Activated CD8-positive, alpha-beta T cell treated with anti-CD3 and anti-CD28 coated beads for 36 hours (primary cell): ENCODE results near the gene LRRC43. TPM values are rescaled to one million over a fixed set of nuclear protein-coding genes. Genes with fewer than 3 reads are reported as not detected.
A peak's percentile ranks its signal among the peaks of the same experiment; 100 is the strongest.

Source experiments
- ATAC-seq: fragments of 200-7000 bp; cut with Tn5 transposase; one replicate; pipeline ENCODE4 v1.10.0; 2021; ENCODE audit warnings: mild to moderate bottlenecking, moderate library complexity
- CTCF ChIA-PET: fragments of 350-600 bp; sonication (Branson Sonifier 250); formaldehyde crosslinking; loops from one replicate; lab custom pipeline; 2021; ENCODE audit warnings: antibody characterized with exemption; lab: Charles Lee
- POLR2A ChIA-PET: fragments of 350-600 bp; sonication (Branson Sonifier 250); formaldehyde crosslinking; loops from one replicate; lab custom pipeline; 2021; ENCODE audit warnings: antibody characterized with exemption; lab: Charles Lee
- DNase-seq: peaks from one replicate; pipeline ENCODE4 v3.0.0-alpha.2; 2020
- H3K27ac Mint-ChIP-seq: one replicate; pipeline ENCODE4 v1.8.0; 2021; ENCODE audit warnings: mild to moderate bottlenecking, mixed read lengths
- H3K27me3 Mint-ChIP-seq: one replicate; pipeline ENCODE4 v1.8.0; 2021; ENCODE audit warnings: mixed read lengths
- H3K36me3 Mint-ChIP-seq: one replicate; pipeline ENCODE4 v1.8.0; 2021; ENCODE audit warnings: low read depth, mixed read lengths
- H3K4me1 Mint-ChIP-seq: one replicate; pipeline ENCODE4 v1.8.0; 2021; ENCODE audit warnings: low read depth, mixed read lengths
- H3K4me3 Mint-ChIP-seq: one replicate; pipeline ENCODE4 v1.8.0; 2021; ENCODE audit warnings: mild to moderate bottlenecking, moderate library complexity, mixed read lengths
- H3K9me3 Mint-ChIP-seq: one replicate; pipeline ENCODE4 v1.8.0; 2021; ENCODE audit warnings: mixed read lengths
- CTCF ChIP-seq: fragments of 200-600 bp; IDR thresholded peaks from one replicate; pipeline ENCODE4 v1.8.0; 2022; ENCODE audit warnings: antibody characterized with exemption, mild to moderate bottlenecking
- intact Hi-C: fragments of 100-400 bp; cut with micrococcal nuclease; formaldehyde crosslinking; loops from one replicate; pipeline ENCODE4 v1.10.0; 2022
- total RNA-seq, 2 experiments: library from RNA; stranded (reverse); gene quantifications; one replicate each; pipeline ENCODE4 v1.2.3, GENCODE V29; 2021

LRRC43 gene
- total RNA-seq, result not detected

- intact Hi-C loops, result loop anchor here (10.0 kb wide), 1 partner anchor 48 kb away; no protein-coding TSS in a partner anchor
- Mint-ChIP-seq H3K27ac (no peak within 1 kb of the TSS), H3K4me1 (peaks cover 10% of the 10 kb centered on the region), H3K27me3 (peaks cover 9% of the 10 kb centered on the region), H3K36me3 (no peaks in the 10 kb centered on the region), H3K4me3 (peak within 1 kb of the TSS; percentile 68), H3K9me3 (no peaks in the 10 kb centered on the region)
- TF ChIP-seq CTCF, result no peak
- ChIA-PET POLR2A (interaction anchor here (1.4 kb wide), 1 partner anchor 10 kb away, joined by 5 read pairs; the partner anchor contains the start of gene IL31), CTCF (interaction anchor here (0.9 to 1.3 kb wide), 3 partner anchors 11 to 224 kb away, joined by 3 to 5 read pairs (median 4); no protein-coding TSS in a partner anchor)
- peak; percentile 42 for DNase-seq
- peak; percentile 65 for ATAC-seq
These were observed at the start of gene LRRC43 for GRCh38 chr12:122182887-122183587. LRRC43 (plus strand) TSS chr12:122183123; CDS start chr12:122183145, 22 bp downstream.

- intact Hi-C loops, result loop anchor here (10.0 kb wide), 1 partner anchor 51 kb away; the partner anchor contains the start of gene LRRC43
- Mint-ChIP-seq H3K4me1 (no peaks in the 10 kb centered on the region), H3K9me3 (no peaks in the 10 kb centered on the region), H3K4me3 (no peak overlapping the region), H3K36me3 (peaks cover 8% of the 10 kb centered on the region), H3K27ac (no peak overlapping the region), H3K27me3 (no peaks in the 10 kb centered on the region)
- DNase-seq, result no peak
- ChIA-PET POLR2A (interaction anchor here (0.9 kb wide), 1 partner anchor 10 kb away, joined by 3 read pairs; no protein-coding TSS in a partner anchor), CTCF (interaction anchor here (0.7 to 1.7 kb wide), 5 partner anchors 10 to 215 kb away, joined by 3 to 7 read pairs (median 5); partner anchors contain the start of gene CFAP251)
- no peak for ATAC-seq
- TF ChIP-seq CTCF, result no peak
These were observed 49.6 kb upstream of the LRRC43 start for GRCh38 chr12:122133192-122133950.

GRCh38 chr12:122135437-122136031 is 47.4 kb upstream of the LRRC43 start:
- no peak overlapping the region for H3K4me3 Mint-ChIP-seq
- no peaks in the 10 kb centered on the region for H3K4me1 Mint-ChIP-seq
- no peak for TF ChIP-seq CTCF
- no peak for ATAC-seq
- intact Hi-C loops, result loop anchor here (10.0 kb wide), 1 partner anchor 49 kb away; the partner anchor contains the start of gene LRRC43
- no peak for DNase-seq
- H3K36me3 Mint-ChIP-seq, result peaks cover 8% of the 10 kb centered on the region
- POLR2A ChIA-PET, result no interaction called here
- H3K9me3 Mint-ChIP-seq, result no peaks in the 10 kb centered on the region
- CTCF ChIA-PET, result no interaction called here
- H3K27me3 Mint-ChIP-seq, result no peaks in the 10 kb centered on the region
- H3K27ac Mint-ChIP-seq, result no peak overlapping the region

GRCh38 chr12:122137229-122137628 is 45.7 kb upstream of the LRRC43 start:
- Mint-ChIP-seq H3K9me3 (no peaks in the 10 kb centered on the region), H3K27ac (no peak overlapping the region), H3K36me3 (peaks cover 14% of the 10 kb centered on the region), H3K4me1 (no peaks in the 10 kb centered on the region), H3K27me3 (no peaks in the 10 kb centered on the region), H3K4me3 (no peak overlapping the region)
- DNase-seq, result no peak
- ChIA-PET POLR2A (no interaction called here), CTCF (interaction anchor here (1.2 kb wide), 1 partner anchor 83 kb away, joined by 3 read pairs; no protein-coding TSS in a partner anchor)
- ATAC-seq, result peak; percentile 39
- intact Hi-C loops, result loop anchor here (10.0 kb wide), 1 partner anchor 48 kb away; the partner anchor contains the start of gene LRRC43
- no peak for TF ChIP-seq CTCF
